Subcutaneous adipose tissue (tissue), 4 donors: ENCODE data around the gene TIGAR. TPM values are rescaled to one million over a fixed set of nuclear protein-coding genes. Genes with fewer than 3 reads are reported as not detected.

Source experiments
- total RNA-seq, 4 donors: library from RNA; depleted of rRNA; stranded (reverse); fragments of >200 nt; gene quantifications; one replicate each; pipeline ENCODE4 v1.1.0, GENCODE V29; 2016
- TF ChIP-seq, protein P1 (sequence below): fragments of 450-650 bp; IDR thresholded peaks from one replicate; pipeline ENCODE4 v1.5.1; 2016; ENCODE audit warnings: low read depth, mild to moderate bottlenecking, control low read depth, antibody characterized with exemption, moderate library complexity

Gene TIGAR
- total RNA-seq, 4 donors from 2014 or later: 3.1 to 13.9 (median 7.0) TPM

DNA sequence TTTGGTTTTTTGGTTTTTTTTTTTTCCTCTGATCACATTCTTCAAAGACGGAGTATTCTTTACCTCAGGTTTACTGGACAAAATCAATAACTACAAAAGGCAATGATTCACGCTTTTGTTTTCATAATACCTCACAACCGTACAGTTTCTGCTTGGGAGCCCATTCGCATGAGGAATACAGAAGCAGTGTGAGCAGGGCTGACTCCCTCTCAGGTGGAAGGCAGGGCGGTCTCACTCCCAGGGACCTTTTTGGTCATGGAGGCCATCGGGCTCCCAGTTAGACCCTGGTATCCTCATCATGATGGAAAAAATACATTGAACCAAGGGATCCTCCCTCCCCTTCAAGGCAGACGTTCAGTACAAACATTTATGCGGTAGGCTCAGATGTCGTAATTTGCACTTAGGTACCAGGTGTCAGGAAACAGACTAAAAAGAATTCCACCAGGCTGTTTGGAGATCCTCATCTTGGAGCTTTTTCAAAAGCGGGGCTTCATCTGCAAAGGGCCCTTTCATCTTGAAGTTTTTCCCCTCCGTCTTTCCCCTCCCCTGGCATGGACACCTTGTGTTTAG is 19.0 kb upstream of the TIGAR start:
- TF ChIP-seq, protein P1, sequence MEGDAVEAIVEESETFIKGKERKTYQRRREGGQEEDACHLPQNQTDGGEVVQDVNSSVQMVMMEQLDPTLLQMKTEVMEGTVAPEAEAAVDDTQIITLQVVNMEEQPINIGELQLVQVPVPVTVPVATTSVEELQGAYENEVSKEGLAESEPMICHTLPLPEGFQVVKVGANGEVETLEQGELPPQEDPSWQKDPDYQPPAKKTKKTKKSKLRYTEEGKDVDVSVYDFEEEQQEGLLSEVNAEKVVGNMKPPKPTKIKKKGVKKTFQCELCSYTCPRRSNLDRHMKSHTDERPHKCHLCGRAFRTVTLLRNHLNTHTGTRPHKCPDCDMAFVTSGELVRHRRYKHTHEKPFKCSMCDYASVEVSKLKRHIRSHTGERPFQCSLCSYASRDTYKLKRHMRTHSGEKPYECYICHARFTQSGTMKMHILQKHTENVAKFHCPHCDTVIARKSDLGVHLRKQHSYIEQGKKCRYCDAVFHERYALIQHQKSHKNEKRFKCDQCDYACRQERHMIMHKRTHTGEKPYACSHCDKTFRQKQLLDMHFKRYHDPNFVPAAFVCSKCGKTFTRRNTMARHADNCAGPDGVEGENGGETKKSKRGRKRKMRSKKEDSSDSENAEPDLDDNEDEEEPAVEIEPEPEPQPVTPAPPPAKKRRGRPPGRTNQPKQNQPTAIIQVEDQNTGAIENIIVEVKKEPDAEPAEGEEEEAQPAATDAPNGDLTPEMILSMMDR: no peak

DNA sequence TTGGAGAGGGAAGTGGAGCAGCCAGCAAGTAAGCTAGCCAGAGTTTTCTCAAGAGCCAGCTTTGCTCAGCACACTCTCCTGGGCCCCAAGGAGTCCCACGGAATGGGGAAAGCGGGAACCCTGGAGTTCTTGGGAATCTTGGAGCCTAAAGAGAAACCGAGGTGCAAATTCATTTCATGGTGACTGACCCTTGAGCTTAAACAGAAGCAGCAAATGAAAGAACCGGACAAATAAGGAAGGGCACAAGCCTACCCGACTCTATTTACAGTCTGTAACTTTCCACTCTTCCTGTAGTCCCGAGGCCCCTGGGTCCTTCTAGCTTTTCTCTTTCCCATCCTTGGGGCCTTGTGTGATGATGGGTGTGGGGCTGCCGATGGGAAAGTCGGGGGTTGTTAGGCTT is 18.1 kb upstream of the TIGAR start:
- TF ChIP-seq, protein P1: no peak

DNA sequence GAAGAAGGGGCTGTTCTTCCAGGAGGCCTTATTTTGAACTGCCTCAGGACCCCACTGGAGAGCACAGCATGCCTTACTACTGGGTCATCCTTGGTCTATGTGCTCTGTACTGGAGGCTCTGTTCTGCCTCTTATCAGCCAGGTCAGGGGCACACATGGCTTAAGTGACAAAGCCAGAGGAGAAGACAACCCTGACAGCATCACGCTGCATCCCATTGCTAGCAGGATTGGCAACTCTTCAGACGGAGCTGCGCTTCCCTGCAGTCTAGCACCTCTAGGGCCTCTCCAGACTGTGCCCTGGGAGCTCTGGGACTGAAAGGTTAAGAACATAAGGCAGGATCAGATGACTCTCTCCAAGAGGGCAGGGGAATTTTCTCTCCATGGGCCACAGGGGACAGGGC is 17.3 kb upstream of the TIGAR start:
- TF ChIP-seq, protein P1: no peak

DNA sequence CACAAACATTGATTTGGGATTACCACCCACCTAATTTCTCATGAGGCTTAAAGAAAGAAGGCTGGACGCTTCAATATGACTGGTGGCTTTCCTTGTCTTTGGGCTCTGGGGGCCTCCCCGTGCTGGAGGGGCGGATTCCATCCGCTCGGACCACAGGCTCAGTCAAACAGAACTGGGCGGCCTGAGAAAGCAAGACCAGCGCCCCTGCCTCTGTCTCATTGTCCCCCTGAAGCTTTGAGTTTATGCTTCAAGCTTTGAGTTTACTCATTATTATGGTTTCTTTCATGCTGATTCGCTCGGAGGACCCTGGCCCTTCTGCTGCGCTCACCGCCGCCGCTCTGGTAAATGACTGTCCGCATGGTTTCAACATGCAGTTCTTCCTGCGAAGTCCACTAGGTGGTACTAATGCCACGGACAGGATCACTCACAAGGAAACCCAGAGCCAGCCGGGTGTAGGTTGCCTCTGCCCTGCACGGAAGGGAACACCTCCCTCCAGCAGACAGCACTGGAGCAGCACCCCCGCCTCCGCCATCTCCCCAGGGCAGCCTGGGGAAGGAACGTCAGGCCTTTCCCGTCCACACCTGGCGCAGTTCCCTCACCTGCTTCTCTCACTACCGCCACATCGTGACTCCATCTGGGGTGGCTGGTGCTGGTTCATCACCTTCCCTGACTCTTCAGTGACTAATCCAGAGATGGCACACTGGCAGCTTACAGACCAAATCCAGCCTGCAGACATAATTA is 13.2 kb upstream of the TIGAR start:
- TF ChIP-seq, protein P1: no peak

DNA sequence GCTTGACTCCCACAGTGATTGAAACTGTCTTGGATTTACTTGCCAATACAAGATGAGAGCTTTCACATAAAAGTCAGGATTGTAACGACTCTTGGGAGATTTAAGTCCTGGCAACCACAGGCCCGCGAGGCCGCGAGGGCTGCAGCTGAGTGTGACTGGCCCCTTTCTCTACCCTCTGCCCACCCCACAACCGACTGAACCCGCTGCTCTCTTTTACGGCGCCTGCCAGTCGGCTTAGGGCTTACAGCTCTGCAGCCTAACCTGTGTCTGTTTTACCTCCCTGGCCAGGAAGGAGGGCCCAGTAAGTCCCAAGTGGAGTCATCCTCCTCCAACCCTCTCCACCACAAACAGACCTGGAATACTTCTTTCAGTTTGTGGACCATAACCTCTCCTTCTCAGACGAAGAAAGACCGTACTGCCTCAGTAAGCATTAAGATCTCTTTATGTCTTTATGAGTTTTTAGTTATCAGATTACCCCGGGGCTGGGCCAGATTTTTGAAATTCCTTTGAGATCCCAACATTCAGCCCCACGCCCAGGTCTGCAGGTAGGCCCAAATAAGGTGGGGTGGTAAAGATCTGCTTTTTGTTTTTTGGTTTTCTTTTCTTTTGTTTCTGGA is 12.6 kb upstream of the TIGAR start:
- TF ChIP-seq, protein P1: no peak

DNA sequence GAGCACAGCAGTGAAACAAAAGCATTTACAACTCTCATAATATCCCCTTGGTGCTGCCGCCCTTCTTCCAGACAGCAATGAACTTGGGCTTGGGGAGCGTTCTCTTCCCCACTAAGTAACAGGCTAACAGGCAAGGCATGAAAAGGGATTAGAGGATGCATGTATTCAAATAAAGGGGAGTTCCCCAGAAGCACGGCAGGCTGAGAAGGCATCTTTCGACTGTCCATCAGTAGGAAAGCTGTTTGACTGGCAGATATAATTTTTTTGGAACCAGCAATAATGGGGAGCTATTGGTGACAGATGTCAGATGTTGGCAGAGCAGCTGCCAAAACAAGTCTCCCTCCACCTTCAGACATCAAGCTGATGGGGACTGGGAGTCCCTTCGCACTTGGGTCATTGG is 9.2 kb upstream of the TIGAR start:
- TF ChIP-seq, protein P1: no peak

DNA sequence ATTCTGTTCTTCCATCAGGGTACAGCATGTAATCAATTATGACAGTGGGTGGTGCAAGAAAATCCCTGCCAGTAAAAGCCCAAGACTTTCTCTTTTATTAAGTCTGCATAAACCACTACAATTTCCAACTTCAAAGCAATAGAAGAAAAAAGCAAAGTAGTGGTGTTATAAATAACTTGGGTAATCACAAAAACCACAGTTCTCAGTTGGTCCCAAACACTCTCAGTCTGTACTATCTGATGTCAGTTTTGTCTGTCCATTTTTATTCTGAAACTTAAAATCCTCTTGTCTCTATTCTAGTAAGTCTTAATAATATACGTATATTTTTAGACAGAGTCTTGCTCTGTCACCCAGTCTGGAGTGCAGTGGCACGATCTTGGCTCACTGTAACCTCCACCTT is 8.8 kb upstream of the TIGAR start:
- TF ChIP-seq, protein P1: no peak
